Measurements from ENCODE around the gene RWDD3. TPM values are rescaled to one million over a fixed set of nuclear protein-coding genes. Genes with fewer than 3 reads are reported as not detected.

The RWDD3 gene
- total and polyA plus RNA-seq, 5 donors from 2014 or later: 15.7 to 49.7 (median 36.4) TPM

GRCh38 chr1:95263450-95263849 is 29.4 kb downstream of the RWDD3 start:
- peaks cover 0 to 5% (median 2%) of the 10 kb centered on the region in 7 donors for H3K9me3 Mint-ChIP-seq

GRCh38 chr1:95265106-95265505 is 31.1 kb downstream of the RWDD3 start:
- Mint-ChIP-seq H3K4me1 (peaks cover 0 to 3% (median 0%) of the 10 kb centered on the region in 4 donors), H3K4me3 (no peak overlapping the region), H3K9me3 (peaks cover 0 to 5% (median 2%) of the 10 kb centered on the region in 7 donors), H3K36me3 (no peaks in the 10 kb centered on the region), H3K27ac (no peak overlapping the region), H3K27me3 (peaks cover 18% of the 10 kb centered on the region)
- DNase-seq: no peak
- peaks cover 1% of the 10 kb centered on the region for H3K27me3 ChIP-seq (ENCODE audit: control insufficient read depth, insufficient read depth, low read length)
- no peak for ATAC-seq (ENCODE audit: low read depth in 2 of 2)
- H3K9me3 ChIP-seq (ENCODE audit: control insufficient read depth in 2 of 2, low read length in 2 of 2): no peaks in the 10 kb centered on the region
- no peak overlapping the region for H3K4me3 ChIP-seq (ENCODE audit: low read depth, low read length)
- no peaks in the 10 kb centered on the region for H3K36me3 ChIP-seq (ENCODE audit: control insufficient read depth, insufficient read depth, low read length)
- no peaks in the 10 kb centered on the region for H3K4me1 ChIP-seq (ENCODE audit: control insufficient read depth, insufficient read depth, low read length, poor library complexity, severe bottlenecking)
- H3K27ac ChIP-seq (ENCODE audit: insufficient read depth, low read length, poor library complexity, severe bottlenecking): no peak overlapping the region

More at GRCh38 chr1:95263450-95263849, 29.4 kb downstream of the RWDD3 start:
- Histone ChIP-seq H3K27ac (ENCODE audit: insufficient read depth, low read length, poor library complexity, severe bottlenecking) (no peak overlapping the region), H3K4me3 (ENCODE audit: low read depth, low read length) (no peak overlapping the region), H3K4me1 (ENCODE audit: control insufficient read depth, insufficient read depth, low read length, poor library complexity, severe bottlenecking) (no peaks in the 10 kb centered on the region), H3K36me3 (ENCODE audit: control insufficient read depth, insufficient read depth, low read length) (no peaks in the 10 kb centered on the region), H3K27me3 (ENCODE audit: control insufficient read depth, insufficient read depth, low read length) (peaks cover 1% of the 10 kb centered on the region), H3K9me3 (ENCODE audit: control insufficient read depth in 2 of 2, low read length in 2 of 2) (no peaks in the 10 kb centered on the region)
- H3K36me3 Mint-ChIP-seq: no peaks in the 10 kb centered on the region
- DNase-seq: no peak
- H3K27ac Mint-ChIP-seq: no peak overlapping the region
- ATAC-seq (ENCODE audit: low read depth in 2 of 2): no peak
- H3K4me3 Mint-ChIP-seq: no peak overlapping the region
- H3K27me3 Mint-ChIP-seq: peaks cover 18% of the 10 kb centered on the region
- H3K4me1 Mint-ChIP-seq: peaks cover 0 to 3% (median 0%) of the 10 kb centered on the region in 4 donors

- Histone ChIP-seq H3K4me3 (ENCODE audit: low read depth, low read length) (no peak overlapping the region), H3K9me3 (ENCODE audit: control insufficient read depth in 2 of 2, low read length in 2 of 2) (peaks cover 0 to 3% of the 10 kb centered on the region in 2 experiments), H3K36me3 (ENCODE audit: control insufficient read depth, insufficient read depth, low read length) (no peaks in the 10 kb centered on the region), H3K4me1 (ENCODE audit: control insufficient read depth, insufficient read depth, low read length, poor library complexity, severe bottlenecking) (no peaks in the 10 kb centered on the region), H3K27ac (ENCODE audit: insufficient read depth, low read length, poor library complexity, severe bottlenecking) (no peak overlapping the region), H3K27me3 (ENCODE audit: control insufficient read depth, insufficient read depth, low read length) (peaks cover 3% of the 10 kb centered on the region)
- Mint-ChIP-seq H3K4me1 (peaks cover 0 to 1% (median 0%) of the 10 kb centered on the region in 4 donors), H3K27me3 (no peaks in the 10 kb centered on the region), H3K9me3 (peaks cover 0 to 7% (median under 1%) of the 10 kb centered on the region in 7 donors), H3K27ac (no peak overlapping the region), H3K4me3 (no peak overlapping the region), H3K36me3 (no peaks in the 10 kb centered on the region)
- ATAC-seq (ENCODE audit: low read depth in 2 of 2) (no peak), DNase-seq (no peak)
These were observed 42.4 kb downstream of the RWDD3 start for GRCh38 chr1:95276429-95276828.

GRCh38 chr1:95278173-95279006 is 44.4 kb downstream of the RWDD3 start:
- H3K9me3 ChIP-seq (ENCODE audit: control insufficient read depth in 2 of 2, low read length in 2 of 2): no peaks in the 10 kb centered on the region
- peak in 1 of 3 donors; percentile 21 for DNase-seq
- Mint-ChIP-seq H3K9me3 (peaks cover 0 to 3% (median 0%) of the 10 kb centered on the region in 7 donors), H3K27me3 (no peaks in the 10 kb centered on the region), H3K4me3 (no peak overlapping the region), H3K27ac (no peak overlapping the region), H3K4me1 (peaks cover 0 to 1% (median 0%) of the 10 kb centered on the region in 4 donors), H3K36me3 (no peaks in the 10 kb centered on the region)
- no peak overlapping the region for H3K27ac ChIP-seq (ENCODE audit: insufficient read depth, low read length, poor library complexity, severe bottlenecking)
- no peak overlapping the region for H3K4me3 ChIP-seq (ENCODE audit: low read depth, low read length)
- ATAC-seq (ENCODE audit: low read depth in 2 of 2): no peak
- no peaks in the 10 kb centered on the region for H3K4me1 ChIP-seq (ENCODE audit: control insufficient read depth, insufficient read depth, low read length, poor library complexity, severe bottlenecking)
- H3K27me3 ChIP-seq (ENCODE audit: control insufficient read depth, insufficient read depth, low read length): peaks cover 3% of the 10 kb centered on the region
- no peaks in the 10 kb centered on the region for H3K36me3 ChIP-seq (ENCODE audit: control insufficient read depth, insufficient read depth, low read length)

GRCh38 chr1:95281781-95282517 is 47.9 kb downstream of the RWDD3 start:
- Mint-ChIP-seq H3K27ac (no peak overlapping the region), H3K27me3 (peaks cover 4% of the 10 kb centered on the region), H3K9me3 (no peaks in the 10 kb centered on the region), H3K4me1 (no peaks in the 10 kb centered on the region), H3K4me3 (no peak overlapping the region), H3K36me3 (no peaks in the 10 kb centered on the region)
- H3K36me3 ChIP-seq (ENCODE audit: control insufficient read depth, insufficient read depth, low read length): no peaks in the 10 kb centered on the region
- H3K27me3 ChIP-seq (ENCODE audit: control insufficient read depth, insufficient read depth, low read length): no peaks in the 10 kb centered on the region
- no peaks in the 10 kb centered on the region for H3K4me1 ChIP-seq (ENCODE audit: control insufficient read depth, insufficient read depth, low read length, poor library complexity, severe bottlenecking)
- H3K27ac ChIP-seq (ENCODE audit: insufficient read depth, low read length, poor library complexity, severe bottlenecking): no peak overlapping the region
- ATAC-seq (ENCODE audit: low read depth in 2 of 2): no peak
- no peak overlapping the region for H3K4me3 ChIP-seq (ENCODE audit: low read depth, low read length)
- DNase-seq: no peak
- H3K9me3 ChIP-seq (ENCODE audit: control insufficient read depth in 2 of 2, low read length in 2 of 2): no peaks in the 10 kb centered on the region

- H3K4me3 Mint-ChIP-seq: no peak overlapping the region
- Histone ChIP-seq H3K4me3 (ENCODE audit: low read depth, low read length) (no peak overlapping the region), H3K4me1 (ENCODE audit: control insufficient read depth, insufficient read depth, low read length, poor library complexity, severe bottlenecking) (no peaks in the 10 kb centered on the region), H3K27me3 (ENCODE audit: control insufficient read depth, insufficient read depth, low read length) (no peaks in the 10 kb centered on the region), H3K27ac (ENCODE audit: insufficient read depth, low read length, poor library complexity, severe bottlenecking) (no peak overlapping the region), H3K9me3 (ENCODE audit: control insufficient read depth in 2 of 2, low read length in 2 of 2) (no peaks in the 10 kb centered on the region), H3K36me3 (ENCODE audit: control insufficient read depth, insufficient read depth, low read length) (no peaks in the 10 kb centered on the region)
- H3K27me3 Mint-ChIP-seq: peaks cover 4% of the 10 kb centered on the region
- ATAC-seq (ENCODE audit: low read depth in 2 of 2) (no peak), DNase-seq (no peak)
- no peaks in the 10 kb centered on the region for H3K36me3 Mint-ChIP-seq
- no peak overlapping the region for H3K27ac Mint-ChIP-seq
- no peaks in the 10 kb centered on the region for H3K9me3 Mint-ChIP-seq
- H3K4me1 Mint-ChIP-seq: no peaks in the 10 kb centered on the region
These were observed 48.5 kb downstream of the RWDD3 start for GRCh38 chr1:95282518-95282895.

- H3K27ac ChIP-seq (ENCODE audit: insufficient read depth, low read length, poor library complexity, severe bottlenecking): no peak overlapping the region
- no peaks in the 10 kb centered on the region for H3K9me3 Mint-ChIP-seq
- no peak for ATAC-seq (ENCODE audit: low read depth in 2 of 2)
- peaks cover 4% of the 10 kb centered on the region for H3K27me3 Mint-ChIP-seq
- DNase-seq: no peak
- no peaks in the 10 kb centered on the region for H3K4me1 ChIP-seq (ENCODE audit: control insufficient read depth, insufficient read depth, low read length, poor library complexity, severe bottlenecking)
- H3K4me3 Mint-ChIP-seq: no peak overlapping the region
- no peaks in the 10 kb centered on the region for H3K36me3 ChIP-seq (ENCODE audit: control insufficient read depth, insufficient read depth, low read length)
- no peaks in the 10 kb centered on the region for H3K27me3 ChIP-seq (ENCODE audit: control insufficient read depth, insufficient read depth, low read length)
- H3K36me3 Mint-ChIP-seq: no peaks in the 10 kb centered on the region
- no peaks in the 10 kb centered on the region for H3K9me3 ChIP-seq (ENCODE audit: control insufficient read depth in 2 of 2, low read length in 2 of 2)
- no peak overlapping the region for H3K4me3 ChIP-seq (ENCODE audit: low read depth, low read length)
- no peak overlapping the region for H3K27ac Mint-ChIP-seq
- H3K4me1 Mint-ChIP-seq: no peaks in the 10 kb centered on the region
These were observed 50.4 kb downstream of the RWDD3 start for GRCh38 chr1:95284420-95284819.

Measured in CD4-positive, CD25-positive, alpha-beta regulatory T cell (primary cell).